CD14-positive monocyte (primary cell): ENCODE data around the gene MRTFB. TPM values are rescaled to one million over a fixed set of nuclear protein-coding genes. Genes with fewer than 3 reads are reported as not detected.

Experiments
- DNase-seq, 3 donors: peaks; one replicate each; pipeline ENCODE4 v3.0.0-alpha.2; 2011 to 2022
- H2AFZ ChIP-seq: 2 replicates; pipeline ENCODE4 v1.6.0; 2012; ENCODE audit warnings: mild to moderate bottlenecking, low read depth, low read length, inconsistent platforms; ENCODE audit not compliant: insufficient read depth, poor library complexity, severe bottlenecking
- H3K27ac ChIP-seq, 2 donors: 1 replicate in 1 of 2; 2 replicates in 1 of 2; pipeline ENCODE4 v1.5.1; 2012 to 2013; ENCODE audit warnings: low read length in 2 of 2, control low read depth in 1 of 2, inconsistent platforms in 1 of 2, low read depth in 1 of 2, mild to moderate bottlenecking in 1 of 2
- H3K27me3 ChIP-seq, 2 donors: one replicate each; pipeline versions ENCODE4 v1.6.0 to v1.6.1; 2011 to 2013; ENCODE audit warnings: low read length in 2 of 2; ENCODE audit not compliant: control insufficient read depth in 2 of 2, insufficient read depth in 2 of 2
- H3K36me3 ChIP-seq, 2 donors: replicated peaks in 1 of 2; 1 replicate in 1 of 2; 2 replicates in 1 of 2; pipeline versions ENCODE4 v1.5.1 to v1.6.1; 2012 to 2013; ENCODE audit warnings: low read length in 2 of 2, control low read depth in 1 of 2, inconsistent platforms in 1 of 2, mild to moderate bottlenecking in 1 of 2; ENCODE audit not compliant: insufficient read depth in 2 of 2, control insufficient read depth in 1 of 2
- H3K4me1 ChIP-seq, 2 donors: 1 replicate in 1 of 2; 2 replicates in 1 of 2; pipeline versions ENCODE4 v1.5.1 to v1.6.1; 2012 to 2013; ENCODE audit warnings: low read length in 2 of 2, control low read depth in 1 of 2, inconsistent platforms in 1 of 2, mild to moderate bottlenecking in 1 of 2, moderate library complexity in 1 of 2; ENCODE audit not compliant: insufficient read depth in 2 of 2, control insufficient read depth in 1 of 2
- H3K4me2 ChIP-seq: replicated peaks from 2 replicates; pipeline ENCODE3; 2012; ENCODE audit warnings: low read length, moderate library complexity, mild to moderate bottlenecking; ENCODE audit not compliant: poor library complexity, severe bottlenecking; ENCODE audit errors: extremely low read depth
- H3K4me3 ChIP-seq, 3 experiments: fragments of 200-600 bp in 1 of 3; sonication (generic) in 1 of 3; replicated peaks in 1 of 3; 1 replicate in 2 of 3; 2 replicates in 1 of 3; pipeline ENCODE4 v1.5.1; 2011 to 2013; ENCODE audit warnings: low read length in 3 of 3, mild to moderate bottlenecking in 3 of 3, control low read depth in 2 of 3, low read depth in 2 of 3, inconsistent platforms in 1 of 3, moderate library complexity in 1 of 3
- H3K79me2 ChIP-seq: 2 replicates; pipeline ENCODE4 v1.6.0; 2012; ENCODE audit warnings: mild to moderate bottlenecking, control low read depth, inconsistent platforms, low read length, moderate library complexity; ENCODE audit not compliant: insufficient read depth
- H3K9ac ChIP-seq: 2 replicates; pipeline ENCODE4 v1.6.0; 2017; ENCODE audit warnings: low read length, mild to moderate bottlenecking; ENCODE audit not compliant: insufficient read depth, poor library complexity, severe bottlenecking
- H3K9me3 ChIP-seq, 2 donors: replicated peaks in 1 of 2; 1 replicate in 1 of 2; 2 replicates in 1 of 2; pipeline versions ENCODE4 v1.5.1 to v1.6.1; 2012 to 2013; ENCODE audit warnings: low read length in 2 of 2, control low read depth in 1 of 2; ENCODE audit not compliant: control insufficient read depth in 1 of 2, insufficient read depth in 1 of 2
- H4K20me1 ChIP-seq: 2 replicates; pipeline ENCODE4 v1.6.0; 2012; ENCODE audit warnings: mild to moderate bottlenecking, low read length, control low read depth, moderate library complexity; ENCODE audit not compliant: insufficient read depth
- H3K27ac Mint-ChIP-seq, 7 donors: one replicate each; pipeline ENCODE4 v1.8.0; 2020; ENCODE audit warnings: mild to moderate bottlenecking in 7 of 7, mixed read lengths in 7 of 7, moderate library complexity in 6 of 7, inconsistent platforms in 2 of 7
- H3K27me3 Mint-ChIP-seq, 3 donors: one replicate each; pipeline ENCODE4 v1.8.0; 2021 to 2022; ENCODE audit warnings: low read depth in 3 of 3, mild to moderate bottlenecking in 3 of 3, mixed read lengths in 3 of 3, moderate library complexity in 3 of 3, inconsistent platforms in 1 of 3
- H3K36me3 Mint-ChIP-seq, 2 donors: one replicate each; pipeline ENCODE4 v1.8.0; 2020; ENCODE audit warnings: mixed read lengths in 2 of 2, inconsistent platforms in 1 of 2, mild to moderate bottlenecking in 1 of 2
- H3K4me1 Mint-ChIP-seq: one replicate; pipeline ENCODE4 v1.8.0; 2020; ENCODE audit warnings: mild to moderate bottlenecking, mixed read lengths
- H3K4me3 Mint-ChIP-seq, 2 donors: one replicate each; pipeline ENCODE4 v1.8.0; 2020; ENCODE audit warnings: mild to moderate bottlenecking in 2 of 2, mixed read lengths in 2 of 2, moderate library complexity in 1 of 2
- H3K9me3 Mint-ChIP-seq, 7 donors: one replicate each; pipeline ENCODE4 v1.8.0; 2020 to 2022; ENCODE audit warnings: mixed read lengths in 7 of 7, mild to moderate bottlenecking in 6 of 7, moderate library complexity in 6 of 7, inconsistent platforms in 2 of 7
- WGBS: methylation state at CpG from one replicate; pipeline ENCODE4 v1.1.5; 2013; ENCODE audit warnings: missing lambda C conversion rate; ENCODE audit not compliant: insufficient coverage; 5-methylcytosine and 5-hydroxymethylcytosine counted together
- intact Hi-C, 2 donors: fragments of 100-400 bp; cut with micrococcal nuclease; formaldehyde crosslinking; loops; one replicate each; pipeline versions ENCODE4 v1.15.0 to v1.15.1; 2023
- polyA plus RNA-seq, 3 donors: library from polyadenylated mRNA; depleted of rRNA in 1 of 3; unstranded in 2 of 3; stranded (reverse) in 1 of 3; fragments of 300-500 nt in 2 of 3; fragments of >200 nt in 1 of 3; fragmentation: Illumina TruSeq in 2 of 3; gene quantifications; 1 replicate in 2 of 3; 2 replicates in 1 of 3; pipeline ENCODE4 v1.2.3, GENCODE V29; 2012 to 2021
- TF ChIP-seq, protein P1 (sequence below): fragments of 200-600 bp; IDR thresholded peaks from one replicate; pipeline ENCODE4 v1.8.0; 2022; ENCODE audit warnings: antibody characterized with exemption, mild to moderate bottlenecking

MRTFB gene
- polyA plus RNA-seq, 3 donors: 0.69 to 1.4 (median 0.87) TPM

DNA sequence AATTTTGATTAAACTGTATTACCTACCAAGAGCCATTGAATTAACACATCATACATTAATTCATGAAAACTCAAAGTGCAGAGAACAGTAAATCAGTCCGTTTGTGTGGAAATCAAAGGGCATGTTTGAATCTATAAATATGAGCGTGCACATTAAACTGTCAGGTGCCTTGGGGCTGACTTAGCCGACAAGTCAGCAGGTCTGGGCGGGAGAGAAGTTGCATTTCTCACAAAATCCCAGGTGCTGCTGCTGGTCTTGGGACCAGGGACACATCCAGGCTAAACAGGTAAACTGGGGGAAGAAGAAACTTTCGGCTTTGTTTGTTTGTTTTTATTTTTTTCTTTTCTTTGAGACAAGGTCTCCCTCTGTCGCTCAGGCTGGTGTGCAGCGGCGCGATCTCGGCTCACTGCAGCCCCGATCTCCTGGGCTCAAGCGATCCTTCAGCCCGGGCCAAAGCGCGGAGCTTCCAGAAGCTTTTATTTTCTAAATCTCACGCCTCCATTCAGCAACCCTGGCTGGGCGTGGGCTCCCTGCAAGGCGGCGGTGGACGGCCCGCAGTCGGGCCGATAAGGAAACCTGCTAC is 213.9 kb downstream of the MRTFB start:
- Mint-ChIP-seq H3K9me3 (peaks cover 9 to 17% (median 14%) of the 10 kb centered on the region in 7 donors), H3K27me3 (peaks cover 0 to 3% (median 3%) of the 10 kb centered on the region in 3 donors), H3K27ac (peak overlapping the region; percentile 57 to 88 (median 76)), H3K4me3 (peak overlapping the region; percentile 91 to 92), H3K36me3 (peaks cover 2 to 4% of the 10 kb centered on the region in 2 donors), H3K4me1 (peaks cover 49% of the 10 kb centered on the region)
- H3K9me3 ChIP-seq: peaks cover 10 to 15% of the 10 kb centered on the region in 2 donors
- TF ChIP-seq, protein P1, sequence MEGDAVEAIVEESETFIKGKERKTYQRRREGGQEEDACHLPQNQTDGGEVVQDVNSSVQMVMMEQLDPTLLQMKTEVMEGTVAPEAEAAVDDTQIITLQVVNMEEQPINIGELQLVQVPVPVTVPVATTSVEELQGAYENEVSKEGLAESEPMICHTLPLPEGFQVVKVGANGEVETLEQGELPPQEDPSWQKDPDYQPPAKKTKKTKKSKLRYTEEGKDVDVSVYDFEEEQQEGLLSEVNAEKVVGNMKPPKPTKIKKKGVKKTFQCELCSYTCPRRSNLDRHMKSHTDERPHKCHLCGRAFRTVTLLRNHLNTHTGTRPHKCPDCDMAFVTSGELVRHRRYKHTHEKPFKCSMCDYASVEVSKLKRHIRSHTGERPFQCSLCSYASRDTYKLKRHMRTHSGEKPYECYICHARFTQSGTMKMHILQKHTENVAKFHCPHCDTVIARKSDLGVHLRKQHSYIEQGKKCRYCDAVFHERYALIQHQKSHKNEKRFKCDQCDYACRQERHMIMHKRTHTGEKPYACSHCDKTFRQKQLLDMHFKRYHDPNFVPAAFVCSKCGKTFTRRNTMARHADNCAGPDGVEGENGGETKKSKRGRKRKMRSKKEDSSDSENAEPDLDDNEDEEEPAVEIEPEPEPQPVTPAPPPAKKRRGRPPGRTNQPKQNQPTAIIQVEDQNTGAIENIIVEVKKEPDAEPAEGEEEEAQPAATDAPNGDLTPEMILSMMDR: no peak
- H3K79me2 ChIP-seq: no peaks in the 10 kb centered on the region
- peaks cover 32 to 42% of the 10 kb centered on the region in 2 donors for H3K4me1 ChIP-seq
- H3K27ac ChIP-seq: peak overlapping the region; percentile 68 to 73
- H3K4me2 ChIP-seq: peak overlapping the region; percentile 70
- under 1% methylated on average over 21 of the region's 23 CpGs for whole genome bisulfite sequencing
- no peaks in the 10 kb centered on the region for H3K27me3 ChIP-seq
- intact Hi-C loops: loop anchor here (5.0 to 10.0 kb wide), 2 partner anchors 340 to 363 kb away; partner anchors contain the start of gene ERCC4 (in 1 of the 2)
- H3K4me3 ChIP-seq: peak overlapping the region; percentile 86 to 92 (median 88)
- peak overlapping the region; percentile 84 for H3K9ac ChIP-seq
- peak overlapping the region; percentile 84 for H2AFZ ChIP-seq
- H4K20me1 ChIP-seq: no peaks in the 10 kb centered on the region
- H3K36me3 ChIP-seq: no peaks in the 10 kb centered on the region
- DNase-seq: no peak

DNA sequence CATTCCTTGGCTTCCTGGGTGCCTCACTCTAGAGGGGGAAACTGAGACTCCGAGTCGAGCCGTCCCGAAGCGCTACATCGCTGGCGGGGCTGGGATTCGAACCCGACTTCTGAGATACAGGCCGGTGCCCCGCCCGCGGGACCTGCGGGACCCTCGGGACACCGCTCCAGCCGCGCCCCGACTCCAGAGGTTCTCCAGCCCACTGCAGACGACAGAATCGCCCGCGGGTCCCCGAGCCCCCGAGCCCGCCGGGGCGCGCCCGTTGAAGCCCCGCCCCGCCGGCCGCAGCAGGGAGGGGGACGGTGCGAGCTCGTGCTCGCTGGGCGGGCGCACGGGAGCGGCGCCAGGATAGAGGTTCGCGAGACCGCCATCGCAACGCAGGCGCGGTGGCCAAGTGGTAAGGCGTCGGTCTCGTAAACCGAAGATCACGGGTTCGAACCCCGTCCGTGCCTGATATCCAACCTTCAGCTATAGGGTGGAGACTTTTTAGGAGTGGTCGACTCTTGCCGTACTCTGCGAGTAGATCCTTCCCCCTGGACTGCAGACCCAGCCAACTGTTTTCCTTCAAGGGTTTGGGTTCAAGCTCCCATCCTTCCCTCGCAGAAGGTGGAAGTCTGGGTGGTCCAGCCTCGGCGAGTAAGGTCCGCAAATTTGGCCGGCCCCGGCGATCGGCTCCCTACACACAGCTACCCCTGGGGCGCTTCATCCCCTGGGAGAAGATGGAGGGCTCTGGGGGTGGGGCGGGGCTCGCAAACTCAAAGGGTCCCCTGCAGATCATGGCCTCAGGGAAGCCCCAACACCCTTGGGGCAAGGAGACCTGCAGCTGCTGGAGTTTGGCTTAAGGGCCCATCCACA is 214.6 kb downstream of the MRTFB start:
- Histone ChIP-seq H4K20me1 (no peaks in the 10 kb centered on the region), H3K9ac (peak overlapping the region; percentile 84), H3K4me1 (peaks cover 32 to 42% of the 10 kb centered on the region in 2 donors), H3K9me3 (peaks cover 11 to 15% of the 10 kb centered on the region in 2 donors), H3K4me2 (peak overlapping the region; percentile 70), H2AFZ (peak overlapping the region; percentile 84), H3K36me3 (no peaks in the 10 kb centered on the region), H3K4me3 (peak overlapping the region; percentile 86 to 92 (median 88)), H3K27ac (peak overlapping the region; percentile 68 to 73), H3K27me3 (no peaks in the 10 kb centered on the region), H3K79me2 (no peaks in the 10 kb centered on the region)
- under 1% methylated on average over 50 of the region's 72 CpGs for WGBS
- Mint-ChIP-seq H3K4me1 (peaks cover 49% of the 10 kb centered on the region), H3K27me3 (peaks cover 0 to 3% (median 3%) of the 10 kb centered on the region in 3 donors), H3K4me3 (peak overlapping the region; percentile 91 to 92), H3K27ac (peak overlapping the region; percentile 57 to 88 (median 76)), H3K9me3 (peaks cover 10 to 19% (median 14%) of the 10 kb centered on the region in 7 donors), H3K36me3 (peaks cover 2 to 4% of the 10 kb centered on the region in 2 donors)
- DNase-seq: peak; percentile 88 to 92 (median 89)
- TF ChIP-seq, protein P1: no peak
- intact Hi-C loops: loop anchor here (5.0 to 10.0 kb wide), 2 partner anchors 339 to 363 kb away; partner anchors contain the start of gene ERCC4 (in 1 of the 2)
